GM12801 (cell line): ENCODE results near the gene SSRP1.

ENCODE experiments used
- CTCF ChIP-seq: IDR thresholded peaks from one replicate; pipeline ENCODE4 v1.5.1; 2011; ENCODE audit warnings: control low read depth; ENCODE audit not compliant: insufficient read length; ENCODE audit errors: extremely low read depth

The SSRP1 gene

GRCh38 chr11:57349491-57350274 is 14.0 kb upstream of the SSRP1 start:
- TF ChIP-seq CTCF, result no peak

GRCh38 chr11:57348636-57349313 is 13.1 kb upstream of the SSRP1 start:
- TF ChIP-seq CTCF, result no peak

GRCh38 chr11:57348052-57348451 is 12.4 kb upstream of the SSRP1 start:
- no peak for TF ChIP-seq CTCF

- no peak for TF ChIP-seq CTCF
These were observed 11.6 kb upstream of the SSRP1 start for GRCh38 chr11:57347336-57347735.

- TF ChIP-seq CTCF, result no peak
These were observed 10.0 kb upstream of the SSRP1 start for GRCh38 chr11:57345555-57346211.

GRCh38 chr11:57344826-57345225 is 9.1 kb upstream of the SSRP1 start:
- no peak for TF ChIP-seq CTCF

- TF ChIP-seq CTCF, result no peak
These were observed 8.1 kb upstream of the SSRP1 start for GRCh38 chr11:57343825-57344224.
